Stromal cell of bone marrow (primary cell): ENCODE results near the gene MDFI.

ENCODE experiments used
- DNase-seq: peaks from one replicate; pipeline ENCODE4 v3.0.0-alpha.2; 2012; ENCODE audit warnings: low read depth

The MDFI gene

DNA sequence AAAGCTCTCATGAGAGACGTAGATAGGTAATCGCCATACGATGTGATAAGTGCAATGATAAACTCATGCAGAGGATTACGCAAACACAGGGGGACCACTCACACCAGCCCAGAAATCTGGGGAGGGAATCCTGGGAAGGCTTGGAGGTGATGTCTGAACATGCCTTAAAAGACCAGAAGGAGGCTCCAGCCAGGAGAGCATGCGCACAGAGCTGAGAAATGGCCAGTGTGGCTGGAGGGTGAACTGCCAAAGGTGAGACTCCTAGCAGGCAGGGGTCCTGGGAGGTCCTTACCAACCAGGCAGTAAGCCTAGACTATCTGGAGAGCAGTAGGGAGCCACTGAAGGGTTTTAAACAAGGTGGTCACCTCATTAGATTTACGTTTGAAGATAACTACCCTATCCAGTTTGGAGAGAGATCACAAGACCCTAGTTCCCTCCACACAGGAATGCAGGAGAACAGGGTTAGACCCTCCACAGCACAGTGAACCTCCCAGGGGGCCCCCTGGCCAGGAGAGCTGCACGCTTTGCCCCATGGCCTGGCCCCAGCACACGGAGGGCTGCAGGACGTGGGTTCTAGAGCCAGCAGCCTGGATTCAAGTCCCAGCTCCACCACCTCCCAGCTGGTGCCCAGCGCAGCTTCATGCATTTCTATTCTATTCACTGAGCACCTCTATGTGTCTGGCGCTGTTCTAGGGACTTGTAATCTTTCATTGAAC is 13.1 kb downstream of the MDFI start:
- no peak for DNase-seq

DNA sequence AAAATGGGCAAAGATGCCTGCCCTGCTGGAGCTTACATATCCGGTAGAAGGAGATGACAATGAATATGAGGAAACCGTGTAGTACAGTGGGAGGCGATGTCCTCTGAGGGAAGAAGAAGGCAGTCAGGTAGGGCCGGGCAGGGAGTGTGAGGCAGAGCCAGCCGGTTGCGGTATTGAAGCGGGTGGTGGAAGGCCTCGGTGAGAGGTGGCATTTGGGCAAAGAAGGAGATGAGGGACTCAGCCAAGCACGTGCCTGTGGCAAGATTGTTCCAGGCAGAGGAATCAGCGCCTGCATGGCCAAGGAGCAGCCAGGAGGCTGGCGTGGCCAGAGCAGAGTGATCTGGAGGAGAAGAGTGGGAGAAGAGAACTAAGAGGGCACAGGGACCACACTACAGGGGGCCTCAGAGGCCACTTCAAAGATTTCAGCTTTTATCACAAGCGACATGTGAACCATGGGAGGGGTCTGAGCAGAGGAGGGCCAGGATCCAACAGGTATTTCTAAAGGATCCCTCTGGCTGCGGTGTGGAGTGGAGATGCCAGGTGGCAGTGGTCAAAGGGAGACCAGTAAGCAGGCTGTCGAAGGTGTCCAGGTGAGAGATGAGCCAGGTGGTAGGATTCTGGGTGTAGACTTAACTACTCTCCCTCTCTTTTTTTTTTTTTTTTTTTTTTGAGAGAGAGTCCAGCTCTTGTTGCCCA is 13.8 kb downstream of the MDFI start:
- no peak for DNase-seq

DNA sequence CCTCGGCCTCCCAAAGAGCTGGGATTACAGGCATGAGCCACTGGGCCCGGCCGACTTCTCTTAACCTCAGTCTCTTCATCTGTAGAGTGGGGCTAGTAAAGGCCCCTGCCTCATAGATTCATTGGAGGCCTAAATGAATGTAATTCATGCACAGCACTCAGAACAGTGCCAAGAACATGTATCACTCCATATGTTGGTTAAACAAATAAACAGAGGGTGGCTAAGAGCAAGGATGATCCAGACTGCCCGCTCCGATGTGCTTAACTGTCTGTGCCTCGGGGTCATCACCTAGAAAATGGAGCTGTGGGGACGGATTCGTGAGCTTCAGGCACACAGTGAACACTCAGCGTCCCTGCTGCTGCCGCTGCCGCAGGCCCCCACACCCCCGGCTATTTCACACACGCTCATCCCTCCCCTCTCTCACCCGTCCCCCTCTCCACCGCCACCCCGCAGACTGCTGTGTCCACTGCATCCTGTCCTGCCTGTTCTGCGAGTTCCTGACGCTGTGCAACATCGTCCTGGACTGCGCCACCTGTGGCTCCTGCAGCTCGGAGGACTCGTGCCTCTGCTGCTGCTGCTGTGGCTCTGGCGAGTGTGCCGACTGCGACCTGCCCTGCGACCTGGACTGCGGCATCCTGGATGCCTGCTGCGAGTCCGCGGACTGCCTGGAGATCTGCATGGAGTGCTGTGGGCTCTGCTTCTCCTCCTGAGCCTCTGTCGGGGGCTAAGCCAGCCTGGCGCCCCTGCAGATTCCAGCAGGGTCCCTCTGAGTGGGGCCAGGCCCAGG is 14.8 kb downstream of the MDFI start:
- DNase-seq = no peak

DNA sequence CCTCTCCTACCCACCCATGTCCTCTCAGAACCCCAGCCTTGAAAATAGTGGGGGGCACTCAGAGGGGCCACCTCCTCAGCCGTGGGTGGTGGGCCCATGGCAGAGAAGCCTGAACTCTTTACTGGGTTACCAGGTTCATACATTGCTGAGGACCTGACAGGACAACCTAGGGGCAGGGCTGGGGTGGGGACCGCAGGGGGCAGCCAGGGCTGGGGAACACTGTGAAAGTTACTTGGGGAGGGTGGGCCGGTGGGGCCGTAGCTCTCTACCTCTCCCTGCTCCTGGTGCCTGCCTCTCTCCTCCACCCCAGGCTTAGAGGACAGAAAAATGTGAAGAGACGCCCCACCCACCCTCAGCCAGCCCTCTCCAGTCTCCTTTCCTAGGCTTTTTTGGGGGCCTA is 15.4 kb downstream of the MDFI start:
- DNase-seq = no peak

DNA sequence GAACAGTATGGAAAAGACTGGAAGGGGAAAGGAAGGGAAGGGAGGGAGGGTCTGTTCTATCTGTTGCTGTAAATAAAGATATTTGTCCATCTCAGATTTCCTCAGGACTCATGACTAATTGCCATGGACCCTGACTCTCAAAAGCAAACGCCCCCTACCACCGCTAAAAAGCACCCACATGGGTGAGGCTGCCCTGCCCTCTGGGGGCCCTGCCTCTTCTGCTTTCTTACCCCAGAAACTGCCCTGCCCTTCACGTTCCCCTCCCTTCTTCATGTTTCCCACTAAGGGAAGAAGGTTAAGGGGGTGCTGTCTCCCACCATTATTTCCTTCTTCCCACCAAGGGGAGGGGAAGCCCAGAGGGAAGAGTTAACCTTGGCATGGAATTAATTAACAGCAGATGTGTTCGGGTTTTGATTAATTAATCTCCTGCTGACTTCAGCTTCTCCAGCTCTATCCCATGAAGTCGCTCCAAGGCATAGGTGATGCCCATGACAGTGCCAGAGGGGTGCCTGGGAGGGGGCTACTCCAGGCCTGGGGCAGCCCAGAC is 16.0 kb downstream of the MDFI start:
- no peak for DNase-seq

DNA sequence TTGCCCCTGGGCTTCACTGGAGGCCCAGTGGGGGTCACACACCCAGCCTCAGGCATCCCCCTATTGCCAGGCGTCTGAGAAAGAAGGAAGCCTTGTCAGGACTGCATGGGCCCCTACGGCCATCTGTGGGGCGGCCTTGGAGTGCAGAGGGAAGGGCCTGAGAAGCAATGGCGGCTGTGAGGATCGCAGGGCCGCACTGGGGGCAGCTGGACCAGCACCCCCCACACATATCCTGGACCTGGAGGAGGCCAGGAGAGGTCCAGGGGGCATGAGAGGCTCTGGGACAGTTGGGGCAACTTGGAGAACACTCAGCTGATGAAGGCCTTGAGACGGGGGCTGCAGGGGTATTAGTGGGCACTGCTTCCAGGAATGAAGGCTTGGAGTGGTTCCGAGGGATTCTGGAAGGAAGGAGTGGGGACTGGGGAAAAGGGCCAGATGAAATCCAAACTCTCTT is 16.5 kb downstream of the MDFI start:
- no peak for DNase-seq

DNA sequence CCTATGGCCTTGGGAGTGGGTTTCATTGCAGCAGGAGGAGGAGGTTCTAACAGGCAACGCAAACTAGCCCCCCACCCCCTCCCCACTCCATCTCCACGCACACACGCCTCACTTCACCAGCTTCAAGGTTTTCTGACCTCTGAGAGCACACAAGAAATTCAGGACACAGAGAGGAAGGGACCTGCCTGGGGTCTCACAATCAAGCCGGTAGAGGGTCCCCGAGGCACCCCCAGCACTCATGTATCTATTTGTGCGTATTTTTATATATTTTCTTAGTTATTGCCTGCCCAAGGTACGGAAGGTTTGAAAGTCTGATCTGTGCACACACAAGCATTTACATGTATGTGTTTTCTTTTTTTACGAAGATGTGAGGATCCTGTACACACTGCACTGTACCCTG is 16.9 kb downstream of the MDFI start:
- DNase-seq = no peak

DNA sequence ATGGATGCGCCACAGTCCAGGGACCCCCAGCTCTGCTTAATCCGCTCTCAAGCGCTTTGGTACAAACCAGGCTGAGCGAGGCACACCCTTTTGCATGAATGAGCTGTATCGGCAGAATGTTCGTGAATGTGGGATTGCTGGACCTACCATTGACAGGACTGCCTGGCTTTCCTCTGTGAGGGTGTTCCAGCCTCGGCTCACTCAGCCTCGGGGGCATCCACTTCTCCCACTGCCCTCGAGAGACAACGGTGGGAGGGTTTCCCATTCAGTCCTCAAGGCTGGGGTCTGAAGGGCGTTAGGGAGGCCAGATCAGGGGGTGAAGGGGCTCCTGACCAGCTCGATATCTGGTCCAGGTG is 17.4 kb downstream of the MDFI start:
- DNase-seq = no peak

DNA sequence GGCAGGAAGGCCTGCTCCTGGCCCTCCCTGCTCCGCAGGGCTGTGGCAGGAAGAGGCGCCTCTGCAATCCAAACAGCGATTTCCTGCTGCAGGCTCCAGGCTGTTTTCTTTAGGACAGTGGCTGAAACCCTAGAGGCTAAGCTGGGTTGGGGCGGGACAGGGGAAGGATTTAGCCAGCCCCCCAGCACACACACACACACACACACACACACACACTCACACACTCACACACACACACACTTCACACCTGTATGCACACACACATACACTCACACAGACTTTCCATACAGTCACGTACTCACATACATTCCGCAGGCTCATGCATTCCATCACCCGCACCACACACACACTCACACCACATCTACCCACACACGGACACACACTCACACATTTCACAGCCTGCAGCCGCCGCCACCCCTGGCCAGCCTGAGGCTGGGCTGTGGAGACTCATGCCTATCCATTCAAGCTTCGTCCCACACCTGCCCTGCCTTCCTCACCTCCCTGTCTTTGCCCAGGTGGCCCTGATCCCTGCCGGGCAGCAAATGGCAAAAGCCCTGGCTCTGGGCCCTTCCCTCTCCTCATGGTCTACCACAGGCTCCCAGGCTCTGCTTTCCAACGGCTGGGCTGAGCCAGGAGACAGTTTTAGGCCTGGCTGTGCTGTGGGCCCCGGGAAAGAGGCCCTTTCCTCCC is 17.9 kb downstream of the MDFI start:
- no peak for DNase-seq

DNA sequence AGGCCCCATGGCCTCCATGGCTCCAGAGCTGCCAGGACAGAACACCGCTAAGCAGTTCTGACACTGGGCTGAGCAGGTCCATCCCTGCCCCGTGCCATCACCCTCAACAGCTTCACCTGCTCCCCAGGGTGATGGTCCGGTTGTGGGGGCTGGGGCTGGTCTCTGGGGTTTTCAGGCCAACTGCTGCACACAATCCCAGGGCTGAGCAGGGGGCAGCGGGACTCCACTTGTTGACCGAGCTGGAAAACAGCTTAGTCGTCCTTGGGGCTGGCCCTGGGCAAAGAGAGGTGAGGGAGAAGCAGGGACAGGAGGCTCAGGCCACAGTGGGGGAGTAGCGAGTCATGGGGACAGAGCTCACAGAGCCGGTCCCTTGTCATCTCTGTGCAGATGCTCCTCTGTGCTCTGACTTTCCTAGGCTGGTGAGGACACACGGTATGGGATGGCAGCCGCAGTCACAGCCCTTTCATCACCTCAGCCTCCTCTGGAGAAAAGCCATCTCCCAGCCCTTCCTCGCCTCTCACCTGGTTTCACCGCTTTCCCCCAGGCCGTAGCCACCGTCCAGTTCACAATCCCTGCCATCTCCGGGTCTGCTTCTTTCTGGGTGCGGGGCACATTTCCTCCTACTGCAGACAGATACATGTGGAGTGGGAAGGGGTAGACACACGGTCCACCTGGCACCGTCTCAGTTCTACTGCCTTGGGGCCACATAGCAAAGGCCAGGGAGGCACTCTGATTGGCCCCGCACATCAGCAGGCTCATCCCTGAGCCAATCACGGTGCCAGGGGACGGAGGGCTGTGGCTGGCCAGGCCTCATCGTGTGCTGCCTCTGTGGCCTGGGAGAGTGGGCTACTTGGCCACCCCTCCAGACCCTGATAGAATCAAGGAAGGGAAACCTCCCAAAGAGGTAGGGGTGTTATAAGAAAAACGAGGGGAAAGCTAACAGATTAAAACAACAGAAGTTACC is 19.1 kb downstream of the MDFI start:
- no peak for DNase-seq

DNA sequence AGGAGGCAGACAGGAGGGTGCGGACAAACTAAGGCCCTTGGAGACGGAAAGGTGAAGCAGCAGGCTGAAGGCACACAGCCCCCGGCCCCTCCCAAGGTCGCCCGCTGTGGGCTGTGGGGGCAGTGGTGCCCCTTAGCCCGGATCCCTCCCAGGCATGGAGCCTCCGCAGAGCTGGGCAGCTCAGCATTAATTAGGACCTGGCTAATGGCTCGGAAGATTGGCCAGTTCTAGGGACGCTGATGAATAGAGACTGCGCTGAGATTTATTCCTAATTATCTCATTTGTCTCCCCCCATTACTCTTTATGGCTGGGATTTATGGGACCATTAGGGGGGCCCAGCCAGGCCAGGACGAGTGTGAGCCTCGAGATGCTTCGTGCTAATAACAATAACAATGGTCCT is 20.4 kb downstream of the MDFI start:
- no peak for DNase-seq

DNA sequence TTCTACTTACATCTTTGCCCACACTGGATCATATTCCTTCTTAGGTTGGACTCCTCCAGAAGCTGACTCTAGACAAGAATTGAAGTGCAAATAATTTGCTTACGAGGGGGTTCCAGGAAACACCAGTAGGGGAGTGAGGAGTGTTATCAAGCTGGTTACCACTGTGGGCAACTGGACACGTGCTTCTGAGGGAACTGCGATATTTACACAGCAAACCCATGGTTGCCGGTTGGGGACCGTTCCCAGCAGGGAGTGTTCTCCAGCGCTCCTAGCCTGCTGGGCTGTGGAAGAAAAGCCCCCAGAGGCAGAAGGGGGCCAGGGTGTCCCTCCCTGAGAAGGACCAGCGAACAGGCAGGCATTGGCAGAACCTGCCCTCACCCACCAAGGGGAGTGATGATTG is 21.7 kb downstream of the MDFI start:
- no peak for DNase-seq

DNA sequence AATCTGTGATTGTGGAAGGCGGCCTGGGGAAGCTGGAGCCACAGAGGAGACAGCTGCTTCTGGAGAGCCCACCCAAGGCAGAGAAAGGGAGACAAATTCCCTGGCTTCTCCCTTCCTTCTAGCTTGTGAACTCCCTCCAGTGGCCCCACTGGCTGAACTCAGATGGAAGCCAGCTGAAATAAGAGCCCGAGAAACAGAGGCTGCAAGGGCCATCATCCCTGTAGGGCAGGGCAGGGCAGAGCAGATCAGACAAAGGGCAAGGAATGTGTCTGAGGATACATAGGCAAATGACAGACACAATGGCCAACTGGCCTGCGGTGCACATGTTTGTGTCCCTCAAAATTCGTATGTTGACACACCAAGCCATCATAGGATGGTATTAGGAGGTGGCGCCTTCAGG is 25.3 kb downstream of the MDFI start:
- DNase-seq = no peak

DNA sequence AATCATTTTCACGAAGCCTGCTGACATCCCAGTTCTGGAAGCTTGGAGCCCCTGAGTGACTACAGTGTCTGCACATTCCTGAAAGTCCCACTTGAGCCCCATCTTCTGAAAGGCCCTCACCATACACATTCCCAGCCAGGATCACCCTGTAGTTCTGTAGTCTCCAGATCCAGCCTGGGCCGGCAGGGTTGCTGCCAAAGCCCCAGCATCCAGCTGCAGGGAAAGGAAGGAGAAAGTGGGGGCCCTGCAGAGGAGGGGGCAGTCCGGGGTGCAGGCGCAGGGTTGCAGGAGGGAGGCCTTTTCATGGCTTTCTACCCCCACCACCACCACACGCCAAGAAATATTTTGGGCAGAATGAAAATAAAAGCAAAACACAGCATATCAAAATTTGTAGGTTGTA is 26.0 kb downstream of the MDFI start:
- no peak for DNase-seq

DNA sequence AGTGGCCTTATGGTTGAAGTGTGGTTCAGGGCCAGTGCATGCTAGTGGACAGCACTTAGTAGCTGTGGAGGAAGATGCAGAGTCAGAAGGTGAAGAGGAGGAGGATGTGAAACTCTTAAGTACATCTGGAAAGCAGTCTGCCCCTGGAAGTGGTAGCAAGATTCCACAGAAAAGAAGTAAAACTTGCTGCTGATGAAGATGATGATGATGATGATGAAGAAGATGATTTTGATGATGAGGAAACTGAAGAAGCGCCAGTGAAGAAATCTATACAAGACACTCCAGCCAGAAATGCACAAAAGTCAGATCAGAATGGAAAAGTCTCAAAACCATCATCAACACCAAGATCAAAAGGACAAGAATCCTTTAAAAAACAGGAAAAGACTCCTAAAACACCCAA is 28.9 kb downstream of the MDFI start:
- no peak for DNase-seq

DNA sequence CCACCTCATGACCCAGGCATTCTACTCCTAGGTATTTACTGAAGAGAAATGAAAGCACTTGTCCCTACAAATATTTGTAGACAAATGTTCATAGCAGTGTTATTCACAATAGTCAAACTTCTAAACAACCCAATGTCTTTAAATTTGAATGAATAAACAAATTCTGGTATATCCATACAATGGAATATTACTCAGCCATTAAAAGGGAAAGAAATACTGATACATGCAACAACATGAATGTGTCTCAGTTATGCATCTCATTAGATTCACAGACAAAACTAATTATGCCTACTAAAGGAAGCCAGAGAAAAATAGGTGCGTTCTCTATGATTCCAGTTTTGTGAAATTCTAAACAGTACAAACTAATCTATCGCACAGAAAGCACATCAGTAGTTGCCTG is 30.7 kb downstream of the MDFI start:
- DNase-seq = no peak

DNA sequence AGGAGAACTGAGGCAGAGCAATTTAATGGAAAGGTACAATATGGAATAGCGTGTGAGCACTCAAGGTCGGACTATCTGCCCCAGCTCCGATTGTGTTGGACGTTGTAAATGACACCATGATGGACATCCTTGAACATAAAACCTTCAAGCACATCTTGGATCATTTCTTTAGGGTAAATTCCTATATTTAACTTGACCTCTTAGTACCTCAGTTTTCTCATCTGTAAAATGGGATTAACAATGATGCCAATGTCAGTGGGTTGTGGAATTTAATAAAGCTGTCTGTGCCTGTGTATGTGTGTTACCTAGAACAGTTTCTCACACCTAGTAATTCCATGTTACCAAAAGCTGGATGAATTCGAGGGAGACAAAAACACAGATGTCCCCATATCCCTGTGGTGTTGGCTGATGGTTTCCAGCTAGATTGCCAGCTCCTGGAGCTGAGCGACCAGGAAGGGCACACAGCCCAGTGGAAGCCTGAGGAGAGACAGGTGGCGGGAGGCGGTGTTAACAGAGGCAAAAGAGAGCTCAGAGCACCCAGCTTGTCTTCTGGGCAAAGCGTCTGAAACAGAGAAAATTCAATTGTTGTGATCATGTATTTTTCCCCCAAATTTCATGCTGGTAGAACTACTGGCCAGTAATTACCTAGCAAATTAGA is 32.6 kb downstream of the MDFI start:
- no peak for DNase-seq

DNA sequence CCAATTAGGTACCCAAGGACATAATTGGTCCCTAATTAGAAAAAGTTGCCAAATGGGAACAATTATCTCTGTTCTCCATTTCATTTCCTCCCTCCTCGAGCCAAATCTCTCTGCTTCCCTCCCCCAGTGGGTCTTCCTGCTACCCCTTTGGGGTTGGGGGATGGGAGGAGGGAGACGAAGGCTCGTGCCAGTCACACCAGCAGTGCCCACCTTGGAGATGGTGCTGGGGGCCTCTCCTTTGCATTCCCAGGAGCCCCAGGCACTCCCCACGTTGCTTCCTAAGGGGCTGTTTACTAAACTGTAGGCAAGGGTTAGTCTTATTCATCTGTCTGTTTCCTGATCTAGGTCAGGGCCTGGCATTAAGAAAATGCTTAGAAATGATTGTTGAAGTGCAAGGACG is 33.1 kb downstream of the MDFI start:
- no peak for DNase-seq

DNA sequence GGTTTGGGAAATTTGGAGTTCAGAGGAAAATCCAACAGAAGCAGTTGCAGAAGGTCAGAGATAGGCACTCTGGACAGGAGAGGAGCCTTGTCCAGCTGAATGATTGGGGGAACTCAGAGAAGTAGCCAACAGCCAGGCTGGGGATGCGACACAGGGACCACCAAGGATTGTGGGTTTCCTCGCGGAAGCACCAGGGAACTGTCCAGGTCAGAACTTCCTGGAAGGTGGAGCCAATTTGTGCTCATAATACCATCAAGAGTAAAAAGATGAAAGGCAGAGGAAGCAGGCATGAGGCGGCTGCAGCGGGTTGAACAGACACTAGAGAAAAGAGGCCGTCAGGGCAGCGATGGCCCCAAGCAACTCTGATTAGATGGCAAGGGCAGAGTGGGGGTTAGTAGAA is 33.7 kb downstream of the MDFI start:
- DNase-seq = no peak

DNA sequence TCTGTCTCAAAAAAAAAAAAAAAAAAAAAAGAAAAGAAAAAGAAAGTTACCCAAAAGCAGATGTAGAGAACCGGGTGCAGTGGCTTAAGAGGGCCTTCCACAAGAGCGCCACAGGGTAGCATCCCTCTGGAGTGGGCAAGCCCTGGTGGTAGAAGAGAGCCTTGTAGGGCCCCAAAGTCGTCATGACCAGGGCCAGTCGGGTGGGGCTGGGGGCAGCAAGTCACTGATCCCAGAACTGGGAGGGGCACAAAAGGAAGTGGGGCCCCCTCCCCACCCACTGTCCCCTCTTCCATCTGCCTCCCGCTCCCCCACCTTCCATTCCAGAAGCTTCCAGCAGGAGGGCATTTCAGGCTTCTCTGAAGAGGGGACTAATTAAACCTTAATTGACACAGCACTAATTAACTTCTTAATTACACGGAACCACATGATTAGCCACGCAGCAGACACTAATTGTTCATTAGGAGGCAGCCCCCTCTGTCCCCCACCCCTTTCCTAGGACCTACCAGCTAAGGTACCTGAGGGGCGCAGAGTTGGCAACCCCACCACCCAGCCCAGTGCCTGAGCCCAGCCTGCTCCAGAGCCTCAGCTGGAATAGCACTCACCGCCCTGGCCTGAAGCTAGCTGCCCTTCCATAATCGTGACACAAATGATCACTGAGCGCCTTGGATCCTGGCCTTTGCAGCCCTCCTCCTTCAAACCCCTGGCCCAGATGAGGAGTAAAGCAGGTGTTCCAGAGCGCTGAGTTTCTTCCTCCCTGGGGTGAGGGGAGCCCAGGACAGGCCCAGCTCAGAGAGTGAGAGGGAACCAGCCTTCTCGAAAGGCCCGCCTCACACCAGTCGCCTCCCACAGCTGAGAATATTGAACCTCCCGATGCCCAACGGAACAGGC is 34.8 kb downstream of the MDFI start:
- DNase-seq = no peak
